Retinal pigment epithelial cell (primary cell): ENCODE measurements around the gene ADGRL3.
"Not testable (repeated sequence)": the region's sequence is repeated elsewhere in the genome, so short reads cannot be mapped to it uniquely, and the experiment has no call there.

Experiments
- DNase-seq: peaks from one replicate; pipeline ENCODE4 v3.0.0-alpha.2; 2010; ENCODE audit warnings: low read depth
- H3K4me3 ChIP-seq: 2 replicates; pipeline ENCODE4 v1.5.1; 2011; ENCODE audit warnings: mild to moderate bottlenecking, low read length, control low read depth, moderate library complexity
- TF ChIP-seq, protein P1 (sequence below): conservative IDR thresholded peaks from 2 replicates; pipeline ENCODE4 v1.5.1; 2011; ENCODE audit warnings: low read depth, low read length, control low read depth, inconsistent platforms

Gene ADGRL3

DNA sequence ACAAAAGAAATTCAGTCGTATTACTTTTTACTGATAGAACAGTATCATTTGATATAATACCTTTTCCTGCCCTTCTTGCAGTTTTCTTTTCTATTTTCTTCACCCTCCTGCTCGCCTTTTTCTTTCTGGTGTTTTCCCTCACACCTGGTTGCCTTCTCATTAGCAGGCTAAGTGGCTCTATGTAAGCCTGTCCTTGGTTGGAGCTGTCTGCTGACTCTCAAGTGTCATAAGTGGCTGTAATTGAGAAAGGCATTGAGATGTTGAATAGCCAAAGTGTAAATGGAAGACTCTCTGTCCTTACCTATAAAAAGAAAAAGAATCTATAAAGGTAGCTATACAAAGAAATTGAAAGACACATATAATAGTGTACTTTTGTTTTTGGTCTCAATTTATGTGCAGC lies 180.7 kb downstream of the ADGRL3 start:
- TF ChIP-seq, protein P1, sequence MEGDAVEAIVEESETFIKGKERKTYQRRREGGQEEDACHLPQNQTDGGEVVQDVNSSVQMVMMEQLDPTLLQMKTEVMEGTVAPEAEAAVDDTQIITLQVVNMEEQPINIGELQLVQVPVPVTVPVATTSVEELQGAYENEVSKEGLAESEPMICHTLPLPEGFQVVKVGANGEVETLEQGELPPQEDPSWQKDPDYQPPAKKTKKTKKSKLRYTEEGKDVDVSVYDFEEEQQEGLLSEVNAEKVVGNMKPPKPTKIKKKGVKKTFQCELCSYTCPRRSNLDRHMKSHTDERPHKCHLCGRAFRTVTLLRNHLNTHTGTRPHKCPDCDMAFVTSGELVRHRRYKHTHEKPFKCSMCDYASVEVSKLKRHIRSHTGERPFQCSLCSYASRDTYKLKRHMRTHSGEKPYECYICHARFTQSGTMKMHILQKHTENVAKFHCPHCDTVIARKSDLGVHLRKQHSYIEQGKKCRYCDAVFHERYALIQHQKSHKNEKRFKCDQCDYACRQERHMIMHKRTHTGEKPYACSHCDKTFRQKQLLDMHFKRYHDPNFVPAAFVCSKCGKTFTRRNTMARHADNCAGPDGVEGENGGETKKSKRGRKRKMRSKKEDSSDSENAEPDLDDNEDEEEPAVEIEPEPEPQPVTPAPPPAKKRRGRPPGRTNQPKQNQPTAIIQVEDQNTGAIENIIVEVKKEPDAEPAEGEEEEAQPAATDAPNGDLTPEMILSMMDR = no peak
- DNase-seq = no peak
- H3K4me3 ChIP-seq = no peak overlapping the region

DNA sequence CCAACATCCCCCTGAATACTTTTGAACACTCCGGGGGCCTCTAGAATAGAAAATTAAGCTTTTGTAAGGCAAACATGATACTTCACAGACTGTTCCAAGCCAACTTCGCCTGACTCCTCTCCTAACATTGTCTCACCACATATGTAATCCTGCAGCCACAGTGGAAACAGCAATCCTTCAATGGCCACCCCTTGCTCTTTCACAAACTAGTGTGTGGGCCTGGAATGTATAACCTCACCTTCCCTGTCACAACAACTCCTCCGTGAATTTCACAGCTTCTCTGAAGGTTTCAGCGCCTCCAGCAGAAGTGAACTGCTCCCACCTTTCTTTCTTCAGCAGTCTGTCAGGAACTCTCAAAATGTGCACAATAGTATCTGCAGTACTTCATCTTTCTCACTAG lies 185.1 kb downstream of the ADGRL3 start:
- TF ChIP-seq, protein P1 = no peak
- DNase-seq = no peak
- H3K4me3 ChIP-seq = no peak overlapping the region

DNA sequence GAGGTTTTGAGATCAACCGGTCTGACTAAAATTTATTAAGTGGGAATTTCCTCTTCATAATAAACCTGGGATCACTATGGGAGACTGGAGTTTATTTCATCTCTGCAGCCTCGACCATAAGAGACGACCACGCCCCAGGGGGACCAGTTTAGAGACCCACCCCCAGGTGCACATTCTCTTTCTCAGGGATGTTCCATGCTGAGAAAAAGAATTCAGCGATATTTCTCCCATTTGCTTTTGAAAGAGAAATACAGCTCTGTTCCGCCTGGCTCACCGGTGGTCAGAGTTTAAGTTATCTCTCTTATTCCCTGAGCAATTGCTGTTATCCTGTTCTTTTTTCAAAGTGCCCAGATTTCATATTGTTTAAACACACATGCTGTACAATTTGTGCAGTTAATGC lies 187.2 kb downstream of the ADGRL3 start:
- DNase-seq, H3K4me3 ChIP-seq: not testable (repeated sequence)

DNA sequence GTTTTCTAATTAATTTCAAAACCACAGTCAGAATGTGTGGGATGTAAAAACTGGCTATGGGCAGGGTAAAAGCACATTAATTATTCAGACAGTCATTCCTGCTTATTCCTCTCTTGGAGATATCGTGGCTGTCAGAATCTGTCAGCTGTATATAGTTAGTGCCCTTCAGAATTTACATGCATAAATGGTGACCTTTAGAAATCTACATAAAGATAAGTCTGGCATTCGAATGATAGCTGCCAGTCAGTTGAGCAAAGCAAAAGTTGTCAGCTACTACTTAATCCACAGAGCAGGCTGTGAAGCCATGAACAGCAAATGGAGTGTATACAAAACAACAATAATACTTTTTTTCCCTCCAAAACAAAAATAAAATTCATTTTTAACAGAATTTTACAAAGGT lies 189.5 kb downstream of the ADGRL3 start:
- DNase-seq = no peak
- TF ChIP-seq, protein P1 = no peak

DNA sequence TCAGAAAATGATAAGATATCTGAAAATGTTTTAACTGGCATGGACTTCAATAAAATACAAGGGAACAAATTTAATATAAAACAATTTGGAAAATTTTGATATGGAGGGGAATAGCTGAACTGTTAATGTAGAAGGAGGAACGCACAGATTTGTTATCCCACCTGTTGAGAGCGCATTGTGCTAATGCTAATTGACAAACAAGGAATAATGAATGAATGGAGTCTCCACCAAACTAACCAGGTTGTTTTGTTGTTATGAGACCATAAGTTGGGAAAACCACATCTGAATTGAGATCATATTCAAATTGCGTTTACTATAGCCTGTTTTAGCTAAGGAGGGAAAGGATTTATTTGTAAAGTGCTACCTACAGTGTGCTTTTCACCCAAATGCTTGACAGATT lies 195.6 kb downstream of the ADGRL3 start:
- DNase-seq = no peak
- TF ChIP-seq, protein P1 = no peak
- H3K4me3 ChIP-seq = no peak overlapping the region

More for the DNA sequence above, 189.5 kb downstream of the ADGRL3 start:
- H3K4me3 ChIP-seq = no peak overlapping the region

DNA sequence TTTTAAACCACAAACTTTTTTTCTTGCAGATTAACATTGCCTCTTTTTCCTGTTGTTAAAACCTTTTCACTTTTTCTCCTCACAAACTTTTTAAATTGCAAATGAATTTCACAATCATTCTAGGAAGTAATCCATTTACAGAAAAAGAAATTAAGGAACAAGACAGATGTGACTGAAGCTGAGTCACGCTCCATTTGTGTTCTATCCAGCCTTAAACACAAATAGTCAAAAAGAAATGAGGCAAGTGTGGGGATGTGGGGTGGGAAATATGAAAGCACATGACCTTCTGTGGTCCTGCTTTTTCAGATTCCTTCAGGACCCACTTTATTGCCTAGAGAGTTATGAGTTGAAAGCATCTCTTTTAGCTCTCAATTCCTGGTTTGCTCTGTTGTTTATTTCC lies 197.0 kb downstream of the ADGRL3 start:
- H3K4me3 ChIP-seq = no peak overlapping the region
- DNase-seq = no peak
- TF ChIP-seq, protein P1 = no peak

DNA sequence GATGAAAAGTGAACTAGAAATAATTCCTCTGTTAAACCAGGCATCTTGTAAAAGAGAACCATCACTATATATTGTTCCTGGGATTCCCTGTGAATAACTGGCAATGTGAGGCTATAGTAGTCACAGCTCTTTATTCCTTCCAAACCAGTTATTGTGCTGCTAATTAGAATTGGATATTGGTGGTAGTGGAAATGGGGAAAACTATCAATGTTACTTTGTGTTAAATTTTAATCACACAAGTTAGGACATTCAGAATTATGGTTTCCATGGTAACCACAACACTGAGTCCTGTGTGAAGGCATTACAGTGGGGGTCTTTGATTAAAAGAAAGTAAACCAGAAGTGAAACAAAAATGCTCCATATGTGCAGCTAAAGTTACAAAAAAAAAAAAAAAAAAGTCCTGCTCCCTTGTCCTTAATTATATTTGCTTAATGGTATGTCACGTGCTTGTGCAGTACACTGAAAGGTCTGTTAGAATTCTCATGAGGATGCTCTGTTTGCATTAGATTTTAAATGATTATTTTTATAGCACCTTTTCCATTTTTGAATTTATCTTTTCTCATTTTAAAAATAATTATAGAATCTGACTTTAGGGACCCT lies 200.4 kb downstream of the ADGRL3 start:
- no peak for DNase-seq
- H3K4me3 ChIP-seq = no peak overlapping the region
- TF ChIP-seq, protein P1 = no peak

DNA sequence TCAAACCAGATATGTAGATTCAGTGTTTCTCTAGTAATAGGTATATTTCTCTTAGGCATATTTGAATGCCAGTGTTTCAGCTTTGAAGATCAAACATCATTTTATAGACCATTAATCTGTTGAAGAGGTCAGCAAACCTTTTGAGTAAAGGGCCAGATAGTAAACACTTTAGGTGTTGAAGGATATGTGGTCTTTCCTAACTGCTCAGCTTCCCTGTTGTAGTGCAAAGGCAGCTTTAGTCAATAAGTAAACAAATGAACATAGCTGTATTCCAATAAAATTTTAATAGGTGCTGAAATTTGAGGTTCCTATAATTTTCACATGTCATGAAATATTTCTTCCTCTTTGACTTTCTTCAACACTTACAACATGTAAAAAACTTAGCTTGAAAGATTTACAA lies 201.6 kb downstream of the ADGRL3 start:
- H3K4me3 ChIP-seq = no peak overlapping the region
- TF ChIP-seq, protein P1 = no peak
- no peak for DNase-seq
